Neuronal stem cell (in vitro differentiated cells): Measurements from ENCODE around the gene CEP97.
A peak's percentile ranks its signal among the peaks of the same experiment; 100 is the strongest.

Source experiments
- DNase-seq: peaks from one replicate; pipeline ENCODE4 v3.0.0-alpha.2; 2013; ENCODE audit warnings: low spot score
- H2AFZ ChIP-seq: one replicate; pipeline ENCODE4 v1.6.1; 2013; ENCODE audit warnings: mild to moderate bottlenecking, low read length, inconsistent platforms
- H2AK5ac ChIP-seq: 2 replicates; pipeline ENCODE4 v1.6.1; 2013; ENCODE audit warnings: low read depth, mild to moderate bottlenecking, inconsistent platforms, low read length, moderate library complexity, mixed read lengths
- H2BK120ac ChIP-seq: 2 replicates; pipeline ENCODE4 v1.6.1; 2013; ENCODE audit warnings: low read depth, mild to moderate bottlenecking, inconsistent platforms, low read length, moderate library complexity, mixed read lengths
- H2BK12ac ChIP-seq: one replicate; pipeline ENCODE4 v1.6.1; 2013; ENCODE audit warnings: low read length, inconsistent platforms
- H2BK15ac ChIP-seq: 2 replicates; pipeline ENCODE4 v1.6.1; 2013; ENCODE audit warnings: mild to moderate bottlenecking, low read length, inconsistent platforms, mixed read lengths
- H2BK5ac ChIP-seq: one replicate; pipeline ENCODE4 v1.6.1; 2013; ENCODE audit warnings: inconsistent platforms, mild to moderate bottlenecking, low read length, moderate library complexity
- H3K14ac ChIP-seq: one replicate; pipeline ENCODE4 v1.6.1; 2013; ENCODE audit warnings: low read length, inconsistent platforms
- H3K18ac ChIP-seq: 2 replicates; pipeline ENCODE4 v1.6.1; 2013; ENCODE audit warnings: low read length, inconsistent platforms
- H3K23ac ChIP-seq: 2 replicates; pipeline ENCODE4 v1.6.1; 2013; ENCODE audit warnings: low read depth, mild to moderate bottlenecking, mixed read lengths, low read length, inconsistent platforms; ENCODE audit not compliant: poor library complexity
- H3K27ac ChIP-seq: replicated peaks from 3 replicates; pipeline ENCODE4 v1.5.1; 2013; ENCODE audit warnings: low read length, inconsistent platforms
- H3K27me3 ChIP-seq, 3 experiments: 2 replicates each; pipeline ENCODE4 v1.6.1; 2013; ENCODE audit warnings: low read length in 3 of 3, mild to moderate bottlenecking in 2 of 3, inconsistent platforms in 1 of 3, low read depth in 1 of 3, mixed read lengths in 1 of 3, moderate library complexity in 1 of 3; ENCODE audit not compliant: control insufficient read depth in 3 of 3, insufficient read depth in 3 of 3
- H3K36me3 ChIP-seq, 2 donors: replicated peaks in 1 of 2; 2 replicates each; pipeline ENCODE4 v1.6.1; 2013; ENCODE audit warnings: low read length in 2 of 2; ENCODE audit not compliant: control insufficient read depth in 2 of 2, insufficient read depth in 2 of 2
- H3K4ac ChIP-seq: 2 replicates; pipeline ENCODE4 v1.6.1; 2013; ENCODE audit warnings: inconsistent platforms, mild to moderate bottlenecking, low read length, moderate library complexity
- H3K4me1 ChIP-seq, 2 donors: 1 replicate in 1 of 2; 2 replicates in 1 of 2; pipeline ENCODE4 v1.6.1; 2013; ENCODE audit warnings: low read length in 2 of 2, low read depth in 1 of 2; ENCODE audit not compliant: control insufficient read depth in 2 of 2, insufficient read depth in 1 of 2
- H3K4me2 ChIP-seq: one replicate; pipeline ENCODE4 v1.6.1; 2013; ENCODE audit warnings: mild to moderate bottlenecking, low read length, inconsistent platforms; ENCODE audit not compliant: insufficient read depth, poor library complexity, severe bottlenecking
- H3K4me3 ChIP-seq, 2 donors: 2 replicates each; pipeline ENCODE4 v1.5.1; 2013; ENCODE audit warnings: low read length in 2 of 2, mild to moderate bottlenecking in 2 of 2, inconsistent platforms in 1 of 2, moderate library complexity in 1 of 2
- H3K79me1 ChIP-seq: one replicate; pipeline ENCODE4 v1.6.1; 2013; ENCODE audit warnings: low read depth, mild to moderate bottlenecking, inconsistent platforms, low read length, moderate library complexity
- H3K9ac ChIP-seq: one replicate; pipeline ENCODE4 v1.6.1; 2013; ENCODE audit warnings: mild to moderate bottlenecking, low read depth, low read length, inconsistent platforms; ENCODE audit not compliant: poor library complexity
- H3K9me3 ChIP-seq, 2 donors: replicated peaks in 1 of 2; 2 replicates each; pipeline versions ENCODE3 to v1.6.1; 2013; ENCODE audit warnings: low read length in 2 of 2, mild to moderate bottlenecking in 2 of 2, inconsistent platforms in 1 of 2, low read depth in 1 of 2, mixed read lengths in 1 of 2, moderate library complexity in 1 of 2; ENCODE audit not compliant: control insufficient read depth in 2 of 2, insufficient read depth in 1 of 2
- H4K8ac ChIP-seq: one replicate; pipeline ENCODE4 v1.6.1; 2013; ENCODE audit warnings: low read depth, mild to moderate bottlenecking, inconsistent platforms, low read length, moderate library complexity
- H4K91ac ChIP-seq: one replicate; pipeline ENCODE4 v1.6.1; 2013; ENCODE audit warnings: low read length, low read depth, mild to moderate bottlenecking, inconsistent platforms; ENCODE audit not compliant: poor library complexity
- WGBS, 2 donors: extraction: QIAGEN DNeasy Blood & Tissue Kit; methylation state at CpG; one replicate each; pipeline ENCODE4 v1.1.7; 2013; ENCODE audit warnings: missing lambda C conversion rate in 2 of 2, mixed read lengths in 1 of 2; ENCODE audit not compliant: insufficient read length in 2 of 2, insufficient replicate concordance in 1 of 2; ENCODE audit errors: extremely low coverage in 2 of 2; 5-methylcytosine and 5-hydroxymethylcytosine counted together

Gene CEP97

GRCh38 chr3:101781166-101781565 lies 56.8 kb downstream of the CEP97 start:
- Histone ChIP-seq H3K4me2 (no peak overlapping the region), H3K9me3 (no peaks in the 10 kb centered on the region), H2BK12ac (no peak overlapping the region), H2BK120ac (no peak overlapping the region), H3K4ac (no peak overlapping the region), H3K36me3 (peaks cover 15 to 38% of the 10 kb centered on the region in 2 donors), H3K4me1 (peaks cover 2 to 10% of the 10 kb centered on the region in 2 donors), H3K14ac (no peak overlapping the region), H2AK5ac (no peak overlapping the region), H4K91ac (no peak overlapping the region), H3K4me3 (no peak overlapping the region), H3K23ac (no peak overlapping the region), H2BK15ac (no peak overlapping the region), H4K8ac (no peak overlapping the region), H3K27me3 (no peaks in the 10 kb centered on the region), H3K79me1 (no peaks in the 10 kb centered on the region), H2AFZ (peak overlapping the region; percentile 27), H2BK5ac (no peak overlapping the region), H3K18ac (no peak overlapping the region), H3K9ac (no peak overlapping the region), H3K27ac (no peak overlapping the region)
- no peak for DNase-seq

GRCh38 chr3:101784855-101785613 lies 60.6 kb downstream of the CEP97 start:
- Histone ChIP-seq H2AFZ (no peak overlapping the region), H3K36me3 (peaks cover 20 to 70% of the 10 kb centered on the region in 2 donors), H3K4me1 (peaks cover 2 to 6% of the 10 kb centered on the region in 2 donors), H3K18ac (no peak overlapping the region), H3K4ac (no peak overlapping the region), H3K9me3 (no peaks in the 10 kb centered on the region), H2BK5ac (no peak overlapping the region), H3K4me3 (no peak overlapping the region), H2BK120ac (no peak overlapping the region), H3K4me2 (no peak overlapping the region), H3K27ac (no peak overlapping the region), H3K9ac (no peak overlapping the region), H3K23ac (no peak overlapping the region), H2BK12ac (no peak overlapping the region), H4K8ac (no peak overlapping the region), H3K79me1 (no peaks in the 10 kb centered on the region), H3K14ac (no peak overlapping the region), H3K27me3 (no peaks in the 10 kb centered on the region), H4K91ac (no peak overlapping the region), H2AK5ac (no peak overlapping the region), H2BK15ac (no peak overlapping the region)
- no peak for DNase-seq
- WGBS, 2 donors, result no CpG with 5 or more reads among the region's 5 CpGs

GRCh38 chr3:101791778-101792177 lies 67.4 kb downstream of the CEP97 start:
- no CpG with 5 or more reads among the region's 4 CpGs for WGBS, 2 donors
- peaks cover 7 to 56% of the 10 kb centered on the region in 2 donors for H3K36me3 ChIP-seq
- peaks cover 0 to 10% of the 10 kb centered on the region in 2 donors for H3K9me3 ChIP-seq
- H4K91ac ChIP-seq, result no peak overlapping the region
- DNase-seq, result no peak
- H3K4ac ChIP-seq, result no peak overlapping the region
- H3K4me3 ChIP-seq, result no peak overlapping the region
- no peaks in the 10 kb centered on the region for H3K79me1 ChIP-seq
- no peak overlapping the region for H2BK5ac ChIP-seq
- no peak overlapping the region for H2AK5ac ChIP-seq
- no peak overlapping the region for H3K4me2 ChIP-seq
- no peak overlapping the region for H2BK120ac ChIP-seq
- no peak overlapping the region for H2BK12ac ChIP-seq
- no peak overlapping the region for H2AFZ ChIP-seq
- H3K27me3 ChIP-seq, result no peaks in the 10 kb centered on the region
- H3K9ac ChIP-seq, result no peak overlapping the region
- no peak overlapping the region for H3K23ac ChIP-seq
- no peaks in the 10 kb centered on the region for H3K4me1 ChIP-seq
- no peak overlapping the region for H3K27ac ChIP-seq
- no peak overlapping the region for H3K18ac ChIP-seq
- no peak overlapping the region for H4K8ac ChIP-seq
- no peak overlapping the region for H3K14ac ChIP-seq
- H2BK15ac ChIP-seq, result no peak overlapping the region

GRCh38 chr3:101796077-101796680 lies 71.8 kb downstream of the CEP97 start:
- Histone ChIP-seq H3K4me3 (no peak overlapping the region), H3K79me1 (no peaks in the 10 kb centered on the region), H3K18ac (no peak overlapping the region), H2AFZ (no peak overlapping the region), H2BK5ac (no peak overlapping the region), H3K36me3 (peaks cover 4 to 20% of the 10 kb centered on the region in 2 donors), H2BK12ac (no peak overlapping the region), H3K4ac (no peak overlapping the region), H3K23ac (no peak overlapping the region), H2AK5ac (no peak overlapping the region), H3K14ac (no peak overlapping the region), H4K91ac (no peak overlapping the region), H3K4me2 (no peak overlapping the region), H2BK15ac (no peak overlapping the region), H3K27me3 (no peaks in the 10 kb centered on the region), H3K9me3 (peaks cover 0 to 10% of the 10 kb centered on the region in 2 donors), H3K4me1 (no peaks in the 10 kb centered on the region), H4K8ac (no peak overlapping the region), H2BK120ac (no peak overlapping the region), H3K9ac (no peak overlapping the region), H3K27ac (no peak overlapping the region)
- no CpG with 5 or more reads among the region's 3 CpGs for WGBS, 2 donors
- DNase-seq, result no peak
